Measurements from ENCODE around the gene ASB2.

DNA sequence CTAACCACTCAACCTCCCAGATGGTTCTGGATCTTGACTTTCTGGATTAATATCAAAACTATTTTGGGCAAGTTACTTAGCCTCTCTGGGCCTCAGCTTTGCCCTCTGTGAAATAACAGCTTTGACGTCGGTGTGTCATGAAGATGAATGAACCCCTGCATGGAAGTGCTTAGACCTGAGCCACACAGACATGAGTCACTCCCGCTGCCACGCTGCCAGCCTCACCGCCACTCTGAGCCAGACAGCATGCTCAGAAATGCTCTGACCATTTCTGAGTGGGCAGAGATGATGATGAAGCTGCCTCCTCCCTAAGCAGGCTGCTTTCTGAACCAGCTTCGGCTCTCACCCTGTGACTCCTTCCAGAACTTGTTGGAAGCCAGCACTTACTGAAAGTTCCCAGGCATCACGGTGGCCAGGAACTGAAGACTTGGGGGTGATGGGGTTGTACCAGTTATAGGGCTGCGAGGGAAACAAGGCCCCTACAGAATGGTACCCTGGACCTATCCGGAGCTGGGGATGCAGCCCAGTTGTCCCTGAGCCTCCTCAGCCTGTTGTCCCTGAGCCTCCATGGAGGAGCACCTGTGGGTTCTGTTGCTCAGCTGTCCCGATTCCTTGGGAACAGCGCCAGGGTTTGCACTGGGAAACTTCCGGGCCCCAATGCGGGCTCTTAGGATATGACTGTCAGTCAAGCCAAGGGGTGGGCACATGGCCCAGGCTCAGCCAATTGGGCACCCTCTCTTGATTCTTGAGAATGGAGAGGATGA lies 18.7 kb upstream of the ASB2 start:
- TF ChIP-seq, protein P1, sequence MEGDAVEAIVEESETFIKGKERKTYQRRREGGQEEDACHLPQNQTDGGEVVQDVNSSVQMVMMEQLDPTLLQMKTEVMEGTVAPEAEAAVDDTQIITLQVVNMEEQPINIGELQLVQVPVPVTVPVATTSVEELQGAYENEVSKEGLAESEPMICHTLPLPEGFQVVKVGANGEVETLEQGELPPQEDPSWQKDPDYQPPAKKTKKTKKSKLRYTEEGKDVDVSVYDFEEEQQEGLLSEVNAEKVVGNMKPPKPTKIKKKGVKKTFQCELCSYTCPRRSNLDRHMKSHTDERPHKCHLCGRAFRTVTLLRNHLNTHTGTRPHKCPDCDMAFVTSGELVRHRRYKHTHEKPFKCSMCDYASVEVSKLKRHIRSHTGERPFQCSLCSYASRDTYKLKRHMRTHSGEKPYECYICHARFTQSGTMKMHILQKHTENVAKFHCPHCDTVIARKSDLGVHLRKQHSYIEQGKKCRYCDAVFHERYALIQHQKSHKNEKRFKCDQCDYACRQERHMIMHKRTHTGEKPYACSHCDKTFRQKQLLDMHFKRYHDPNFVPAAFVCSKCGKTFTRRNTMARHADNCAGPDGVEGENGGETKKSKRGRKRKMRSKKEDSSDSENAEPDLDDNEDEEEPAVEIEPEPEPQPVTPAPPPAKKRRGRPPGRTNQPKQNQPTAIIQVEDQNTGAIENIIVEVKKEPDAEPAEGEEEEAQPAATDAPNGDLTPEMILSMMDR (IDR thresholded peaks at IDR 0.05; ENCODE audit: low read depth, low read length, poor library complexity, severe bottlenecking) = no peak
- TF ChIP-seq EZH2phosphoT487 (IDR thresholded peaks at IDR 0.05; ENCODE audit: borderline replicate concordance, low read length) = no peak

All from DOHH2 (cell line).